Measurements from ENCODE around the gene ADAMTS16.

Gene ADAMTS16

GRCh38 chr5:5234912-5235311 lies 94.8 kb downstream of the ADAMTS16 start:
- no peak for DNase-seq (ENCODE audit: low spot score)

- no peak for DNase-seq (ENCODE audit: low spot score)
Measured at GRCh38 chr5:5235685-5236084, 95.6 kb downstream of the ADAMTS16 start.

GRCh38 chr5:5239191-5239590 lies 99.1 kb downstream of the ADAMTS16 start:
- DNase-seq (ENCODE audit: low spot score) = no peak

GRCh38 chr5:5240234-5240633 lies 100.1 kb downstream of the ADAMTS16 start:
- DNase-seq (ENCODE audit: low spot score) = no peak

- no peak for DNase-seq (ENCODE audit: low spot score)
Measured at GRCh38 chr5:5242056-5242455, 101.9 kb downstream of the ADAMTS16 start.

GRCh38 chr5:5246736-5247135 lies 106.6 kb downstream of the ADAMTS16 start:
- no peak for DNase-seq (ENCODE audit: low spot score)

- no peak for DNase-seq (ENCODE audit: low spot score)
Measured at GRCh38 chr5:5250758-5251157, 110.6 kb downstream of the ADAMTS16 start.

GRCh38 chr5:5252106-5252505 lies 112.0 kb downstream of the ADAMTS16 start:
- no peak for DNase-seq (ENCODE audit: low spot score)

GRCh38 chr5:5257353-5257752 lies 117.2 kb downstream of the ADAMTS16 start:
- DNase-seq (ENCODE audit: low spot score) = no peak

- no peak for DNase-seq (ENCODE audit: low spot score)
Measured at GRCh38 chr5:5258564-5258963, 118.4 kb downstream of the ADAMTS16 start.

GRCh38 chr5:5264727-5265126 lies 124.6 kb downstream of the ADAMTS16 start:
- no peak for DNase-seq (ENCODE audit: low spot score)

GRCh38 chr5:5266297-5266696 lies 126.2 kb downstream of the ADAMTS16 start:
- no peak for DNase-seq (ENCODE audit: low spot score)

GRCh38 chr5:5270161-5270560 lies 130.0 kb downstream of the ADAMTS16 start:
- DNase-seq (ENCODE audit: low spot score) = no peak

GRCh38 chr5:5270958-5271785 lies 131.0 kb downstream of the ADAMTS16 start:
- DNase-seq (ENCODE audit: low spot score) = peak; percentile 80

GRCh38 chr5:5271786-5272321 lies 131.7 kb downstream of the ADAMTS16 start:
- no peak for DNase-seq (ENCODE audit: low spot score)

GRCh38 chr5:5273398-5273797 lies 133.3 kb downstream of the ADAMTS16 start:
- DNase-seq (ENCODE audit: low spot score) = no peak

- DNase-seq (ENCODE audit: low spot score) = no peak
Measured at GRCh38 chr5:5273976-5274375, 133.8 kb downstream of the ADAMTS16 start.

- DNase-seq (ENCODE audit: low spot score) = no peak
Measured at GRCh38 chr5:5275211-5275610, 135.1 kb downstream of the ADAMTS16 start.

GRCh38 chr5:5276430-5276829 lies 136.3 kb downstream of the ADAMTS16 start:
- no peak for DNase-seq (ENCODE audit: low spot score)

GRCh38 chr5:5276951-5277517 lies 136.9 kb downstream of the ADAMTS16 start:
- no peak for DNase-seq (ENCODE audit: low spot score)

GRCh38 chr5:5278201-5278814 lies 138.2 kb downstream of the ADAMTS16 start:
- no peak for DNase-seq (ENCODE audit: low spot score)

GRCh38 chr5:5278815-5279381 lies 138.8 kb downstream of the ADAMTS16 start:
- DNase-seq (ENCODE audit: low spot score) = no peak

GRCh38 chr5:5285906-5286305 lies 145.8 kb downstream of the ADAMTS16 start:
- no peak for DNase-seq (ENCODE audit: low spot score)
